RKO (cell line): Measurements from ENCODE around the gene SOX5.
"Not testable (repeated sequence)": the region's sequence is repeated elsewhere in the genome, so short reads cannot be mapped to it uniquely, and the experiment has no call there.

Experiments
- DNase-seq: peaks from one replicate; pipeline ENCODE4 v3.0.0-alpha.2; 2016; ENCODE audit warnings: low spot score

SOX5 gene

DNA sequence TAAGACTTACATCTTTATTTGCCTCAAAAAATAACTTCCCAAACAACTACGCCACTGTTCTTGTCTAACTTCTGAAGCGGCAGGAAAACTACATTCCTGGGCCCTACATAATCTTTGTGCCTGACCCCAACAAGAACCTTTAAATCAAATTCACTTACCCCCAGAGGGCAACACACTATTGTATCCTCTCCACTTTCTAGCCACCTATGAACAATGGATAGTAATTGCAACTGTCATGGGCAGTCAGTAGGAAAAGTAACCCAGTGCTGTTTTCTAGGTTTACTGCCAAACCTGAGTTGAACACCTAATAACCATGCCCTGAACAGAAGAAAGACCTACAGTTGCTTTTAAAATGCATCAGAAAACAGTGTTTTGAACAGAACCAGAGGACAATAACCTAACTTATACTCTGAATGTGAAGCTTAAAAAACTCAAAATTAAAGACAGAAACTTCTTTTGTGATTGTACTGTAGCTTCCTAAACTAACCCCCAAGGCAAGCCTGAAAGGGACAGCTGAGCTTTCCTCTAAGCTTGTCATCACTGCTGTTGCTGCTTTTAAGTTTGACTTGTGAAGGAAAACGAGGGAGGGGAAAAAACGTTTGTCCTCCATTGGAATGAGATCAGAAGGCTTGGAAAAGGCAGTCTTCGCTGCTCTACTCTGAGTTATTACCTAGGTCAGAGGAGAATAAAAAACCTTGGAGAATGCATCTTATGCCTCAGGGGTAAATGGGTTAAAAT lies 195.7 kb downstream of the SOX5 start:
- DNase-seq, result no peak

DNA sequence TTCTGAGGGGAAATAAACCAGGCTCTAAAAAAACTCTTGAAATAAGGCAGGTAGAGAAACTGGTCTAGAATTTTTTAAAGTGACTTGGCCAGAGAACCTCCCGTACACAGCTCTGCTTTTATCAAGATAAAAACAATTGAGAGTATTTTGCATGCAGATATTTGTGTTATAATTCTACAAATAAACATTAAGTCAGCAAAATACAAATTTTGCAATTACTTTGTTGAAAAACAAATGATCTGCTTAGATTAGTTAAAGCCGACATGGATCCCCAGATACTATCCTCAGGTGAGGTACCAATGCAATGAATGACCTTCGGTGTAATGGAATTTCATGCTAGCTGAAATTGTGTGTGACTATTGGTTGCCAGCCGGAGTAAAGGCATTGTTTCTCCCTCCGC lies 197.2 kb downstream of the SOX5 start:
- DNase-seq, result no peak

DNA sequence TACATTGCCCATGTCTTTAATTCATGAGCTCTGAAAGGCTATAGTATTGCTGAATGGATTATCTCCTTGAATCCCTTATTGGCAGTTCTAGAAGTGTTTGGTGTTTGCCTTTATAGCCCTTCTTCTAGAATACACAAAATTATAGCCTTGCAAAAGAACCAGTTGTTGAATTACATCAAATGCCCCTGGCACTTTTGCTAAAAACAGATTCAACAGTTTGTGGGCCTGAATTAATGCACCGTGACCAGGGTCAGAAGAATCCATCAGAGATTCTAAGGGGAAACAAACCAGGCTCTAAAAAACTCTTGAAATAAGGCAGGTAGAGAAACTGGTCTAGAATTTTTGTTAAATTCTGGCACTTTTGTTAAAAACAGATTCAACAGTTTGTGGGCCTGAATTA lies 197.8 kb downstream of the SOX5 start:
- DNase-seq, result no peak

DNA sequence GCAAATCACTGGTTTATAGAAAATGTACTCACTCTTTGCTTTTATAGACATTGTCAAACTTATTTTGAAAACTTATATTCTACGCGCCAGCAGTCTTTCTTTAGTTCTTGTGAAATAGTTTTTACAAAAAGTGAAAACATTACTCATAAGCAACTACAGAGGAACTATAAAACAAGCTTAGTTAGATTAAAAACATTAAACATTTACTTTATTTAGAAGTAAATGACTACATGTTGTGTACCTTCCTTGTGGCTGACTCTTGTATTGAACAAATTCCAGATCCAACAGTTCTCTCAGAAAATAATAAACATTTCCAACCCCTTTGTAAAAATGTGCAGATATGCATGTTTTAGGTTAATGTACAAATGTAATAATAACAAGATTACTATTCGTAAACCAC lies 198.5 kb downstream of the SOX5 start:
- DNase-seq, result no peak

DNA sequence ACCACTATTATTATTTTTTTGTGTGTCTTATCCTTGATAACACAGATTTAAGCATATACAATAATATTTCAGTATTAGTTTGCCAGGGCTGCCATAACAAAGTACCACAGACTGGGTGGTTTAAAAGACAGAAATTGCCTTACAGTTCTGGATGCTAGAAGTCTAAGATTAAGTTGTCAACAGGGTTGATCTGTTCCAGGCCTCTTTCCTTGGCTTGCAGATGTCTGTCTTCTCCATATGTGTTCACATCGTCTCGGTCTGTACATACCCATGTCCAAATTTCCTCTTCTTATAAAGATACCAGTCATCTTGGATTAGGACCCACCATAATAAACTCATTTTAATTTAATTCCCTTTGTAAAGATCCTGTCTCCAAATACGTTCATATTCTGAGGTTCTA lies 204.8 kb downstream of the SOX5 start:
- no peak for DNase-seq

DNA sequence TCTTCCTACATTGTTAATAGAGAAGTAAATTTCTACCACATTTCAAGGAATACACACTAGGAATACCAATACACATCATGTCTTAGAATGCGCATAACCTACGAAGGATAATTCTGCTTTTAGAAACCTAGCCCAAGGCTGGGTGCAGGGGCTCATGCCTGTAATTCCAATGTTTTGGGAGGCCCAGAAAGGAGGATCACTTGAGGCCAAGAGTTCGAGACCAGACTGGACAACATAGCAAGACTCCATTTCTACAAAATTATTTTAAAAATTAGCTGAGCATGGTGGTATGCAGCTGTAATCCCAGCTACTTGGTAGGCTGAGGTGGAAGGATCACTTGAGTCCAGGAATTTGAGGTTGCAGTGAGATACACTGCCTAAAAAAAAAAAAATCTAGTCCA lies 206.9 kb downstream of the SOX5 start:
- DNase-seq, result no peak

DNA sequence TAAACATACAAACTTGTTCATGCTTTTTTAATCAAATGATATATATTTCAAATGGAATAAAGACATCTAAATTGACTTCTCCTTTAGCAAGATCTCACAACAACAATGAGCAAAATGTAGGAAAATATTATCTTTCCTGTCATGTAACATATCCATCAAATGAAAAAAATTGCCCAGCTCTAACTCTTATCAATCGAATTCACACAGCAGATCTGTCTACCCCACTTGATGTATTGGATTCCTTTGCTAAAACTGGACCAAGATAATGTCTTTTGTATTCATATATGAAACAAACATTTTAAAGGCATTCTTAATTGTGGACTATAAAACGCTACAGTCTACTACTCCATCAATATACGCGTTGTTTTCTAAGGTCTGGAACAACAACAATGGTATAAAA lies 218.0 kb downstream of the SOX5 start:
- DNase-seq, result no peak

DNA sequence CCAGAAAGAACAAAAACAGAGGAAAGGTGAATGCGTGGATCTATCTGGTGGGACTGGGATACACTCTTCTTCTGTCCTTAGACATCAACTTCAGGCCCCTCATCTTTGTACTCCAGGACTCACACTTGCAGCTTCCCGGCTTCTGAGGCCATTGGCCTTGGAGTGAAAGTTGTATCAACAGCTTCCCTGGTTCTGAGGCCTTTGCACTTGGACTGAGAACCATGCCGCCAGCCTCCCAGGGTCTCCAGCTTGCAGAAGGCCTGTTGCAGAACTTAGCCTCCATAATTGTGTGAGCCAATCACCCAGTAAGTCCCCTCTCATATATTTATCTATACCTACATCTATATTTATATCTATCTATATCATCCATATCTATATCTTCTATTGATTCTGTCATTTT lies 218.4 kb downstream of the SOX5 start:
- no peak for DNase-seq

DNA sequence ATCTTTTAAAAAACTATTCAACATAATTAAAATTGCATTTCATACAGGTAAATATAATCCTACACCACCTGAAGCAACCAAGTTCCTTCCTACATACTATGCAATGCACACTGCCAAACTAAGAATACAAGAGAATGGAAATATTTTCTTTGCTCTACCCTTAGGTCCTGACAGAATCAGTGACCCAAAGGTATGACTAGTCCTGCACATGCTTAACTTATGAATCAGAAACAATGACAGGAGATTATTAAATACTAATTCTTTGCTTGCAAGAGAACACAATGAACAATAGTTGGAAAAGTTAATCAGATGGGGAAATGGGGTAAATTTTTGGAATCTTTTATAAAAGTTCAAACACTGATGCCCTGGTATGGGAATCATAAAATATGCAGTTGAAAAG lies 220.1 kb downstream of the SOX5 start:
- DNase-seq, result no peak

DNA sequence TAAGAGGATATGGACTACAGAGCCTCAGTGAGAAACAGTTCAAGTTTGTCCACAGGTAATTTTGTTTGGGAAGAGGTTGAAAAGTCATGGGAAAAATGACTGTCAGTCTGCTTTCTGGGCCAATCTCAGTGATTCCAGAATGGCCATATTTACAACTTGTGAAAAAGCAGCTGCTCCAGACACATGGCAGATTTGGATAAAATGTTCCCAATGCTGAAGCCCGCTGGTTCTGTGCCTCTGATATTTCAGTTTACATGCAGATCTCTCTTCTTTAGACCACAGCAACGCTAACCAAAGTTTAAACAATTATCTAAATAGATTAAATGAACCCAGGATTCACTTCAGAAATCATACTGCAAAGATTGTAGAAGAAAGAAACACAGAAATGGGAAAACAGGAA lies 222.8 kb downstream of the SOX5 start:
- no peak for DNase-seq

DNA sequence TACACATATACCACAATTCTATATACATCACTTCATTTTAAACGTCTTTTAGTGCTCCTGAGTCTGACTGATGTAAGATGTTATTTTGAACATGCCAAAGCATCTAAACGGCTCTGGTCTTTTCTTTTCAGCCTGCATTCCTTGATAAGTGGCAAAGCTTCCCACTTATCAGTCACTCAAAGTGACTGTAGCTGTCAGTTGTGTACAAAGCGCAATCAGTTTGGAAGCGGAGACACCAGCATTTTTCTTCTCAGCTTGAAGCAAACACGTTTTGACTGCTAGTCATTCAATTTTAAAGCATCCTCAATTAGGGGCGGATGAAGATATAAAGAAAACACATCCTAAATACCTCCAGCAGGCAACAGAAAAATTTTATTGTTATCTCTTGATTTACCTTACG lies 226.8 kb downstream of the SOX5 start:
- DNase-seq, result no peak

DNA sequence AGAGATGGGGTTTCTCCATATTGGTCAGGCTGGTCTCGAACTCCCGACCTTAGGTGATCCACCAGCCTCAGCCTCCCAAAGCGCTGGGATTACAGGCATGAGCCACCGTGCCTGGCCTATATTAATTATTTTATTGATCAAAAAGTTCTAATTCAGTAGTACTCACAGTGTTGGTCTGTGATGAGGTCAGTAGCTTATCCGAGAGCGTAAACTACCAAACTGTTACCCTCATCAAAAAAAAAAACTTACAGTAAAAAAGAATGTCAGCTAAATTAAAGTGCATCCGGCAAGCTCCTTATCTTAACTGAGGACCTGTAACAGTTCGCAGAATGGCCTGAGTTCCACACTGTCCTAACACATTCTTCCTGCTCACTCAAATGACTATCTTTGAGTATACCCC lies 228.2 kb downstream of the SOX5 start:
- no peak for DNase-seq

DNA sequence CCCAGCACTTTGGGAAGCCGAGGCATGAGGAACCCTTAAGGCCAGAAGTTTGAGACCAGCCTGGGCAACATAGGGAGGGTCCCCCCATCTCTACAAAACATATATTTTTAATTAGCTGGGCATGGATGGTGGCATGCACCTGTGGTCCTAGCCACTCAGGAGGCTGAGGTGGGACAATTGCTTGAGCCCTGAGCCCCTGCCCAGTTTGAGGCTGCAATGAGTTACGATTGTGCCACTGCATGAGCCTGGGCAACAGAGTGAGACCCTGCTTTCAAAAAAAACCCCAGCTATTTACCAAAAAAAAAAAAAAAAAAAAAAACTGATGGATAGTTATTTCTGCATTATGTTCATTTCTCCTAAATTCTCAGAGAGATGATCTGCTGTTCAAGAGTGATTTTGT lies 230.0 kb downstream of the SOX5 start:
- no peak for DNase-seq

DNA sequence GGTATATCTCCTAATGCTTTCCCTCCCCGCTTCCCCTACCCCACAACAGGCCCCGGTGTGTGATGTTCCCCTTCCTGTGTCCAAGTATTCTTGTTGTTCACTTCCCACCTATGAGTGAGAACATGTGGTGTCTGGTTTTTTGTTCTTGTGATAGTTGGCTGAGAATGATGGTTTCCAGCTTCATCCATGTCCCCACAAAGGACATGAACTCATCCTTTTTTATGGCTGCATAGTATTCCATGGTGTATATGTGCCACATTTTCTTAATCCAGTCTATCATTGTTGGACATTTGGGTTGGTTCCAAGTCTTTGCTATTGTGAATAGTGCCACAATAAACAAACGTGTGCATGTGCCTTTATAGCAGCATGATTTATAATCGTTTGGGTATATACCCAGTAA lies 239.1 kb downstream of the SOX5 start:
- DNase-seq, result not testable (repeated sequence)

DNA sequence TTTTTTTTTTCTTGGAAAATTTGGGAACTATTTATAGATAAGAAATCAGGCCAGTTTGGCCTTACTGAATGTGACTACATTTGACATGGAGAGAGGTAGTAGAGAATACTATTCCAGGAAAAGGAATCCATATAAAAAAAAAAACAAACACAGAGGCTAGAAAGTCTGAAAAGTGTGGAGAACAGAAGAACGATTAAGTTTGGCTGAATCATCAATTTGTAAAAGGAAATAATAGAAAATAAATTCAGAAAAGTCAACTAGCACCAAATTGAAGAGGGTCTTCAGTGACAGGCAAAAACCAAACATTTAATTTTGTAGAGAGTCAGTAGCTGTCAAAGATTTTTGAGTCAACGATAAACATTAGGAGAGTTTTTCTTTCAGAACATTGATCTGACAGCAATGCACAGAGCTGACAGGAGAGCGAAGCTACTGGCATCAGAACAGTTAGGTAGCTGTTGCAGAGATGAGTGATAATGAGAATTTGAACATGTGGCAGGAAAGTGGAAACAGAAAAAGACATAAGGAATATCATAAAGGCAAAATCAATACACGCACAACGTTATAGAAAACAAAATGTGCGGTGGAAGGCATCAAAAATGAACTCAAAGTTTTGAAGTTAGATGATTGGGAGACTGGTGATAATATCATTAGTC lies 241.2 kb downstream of the SOX5 start:
- DNase-seq, result no peak

DNA sequence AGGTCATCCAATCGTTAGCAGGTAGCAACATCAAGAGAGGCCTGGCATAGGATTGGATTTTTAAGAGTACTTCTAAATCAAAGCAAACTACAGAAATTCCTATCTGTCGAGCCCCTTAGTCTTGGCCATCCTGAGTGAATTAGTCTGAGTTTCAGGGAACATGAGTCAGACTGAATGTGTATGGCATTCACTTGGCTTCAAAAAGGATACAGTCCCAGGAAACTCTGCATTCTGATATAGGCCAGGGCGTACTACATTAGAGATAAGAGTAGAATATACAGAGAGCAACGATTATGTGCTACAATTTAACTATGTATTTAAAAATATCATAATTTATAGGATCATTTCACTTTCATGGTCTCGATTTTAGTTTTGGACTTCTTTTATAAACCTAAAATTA lies 242.2 kb downstream of the SOX5 start:
- peak; percentile 3 for DNase-seq

DNA sequence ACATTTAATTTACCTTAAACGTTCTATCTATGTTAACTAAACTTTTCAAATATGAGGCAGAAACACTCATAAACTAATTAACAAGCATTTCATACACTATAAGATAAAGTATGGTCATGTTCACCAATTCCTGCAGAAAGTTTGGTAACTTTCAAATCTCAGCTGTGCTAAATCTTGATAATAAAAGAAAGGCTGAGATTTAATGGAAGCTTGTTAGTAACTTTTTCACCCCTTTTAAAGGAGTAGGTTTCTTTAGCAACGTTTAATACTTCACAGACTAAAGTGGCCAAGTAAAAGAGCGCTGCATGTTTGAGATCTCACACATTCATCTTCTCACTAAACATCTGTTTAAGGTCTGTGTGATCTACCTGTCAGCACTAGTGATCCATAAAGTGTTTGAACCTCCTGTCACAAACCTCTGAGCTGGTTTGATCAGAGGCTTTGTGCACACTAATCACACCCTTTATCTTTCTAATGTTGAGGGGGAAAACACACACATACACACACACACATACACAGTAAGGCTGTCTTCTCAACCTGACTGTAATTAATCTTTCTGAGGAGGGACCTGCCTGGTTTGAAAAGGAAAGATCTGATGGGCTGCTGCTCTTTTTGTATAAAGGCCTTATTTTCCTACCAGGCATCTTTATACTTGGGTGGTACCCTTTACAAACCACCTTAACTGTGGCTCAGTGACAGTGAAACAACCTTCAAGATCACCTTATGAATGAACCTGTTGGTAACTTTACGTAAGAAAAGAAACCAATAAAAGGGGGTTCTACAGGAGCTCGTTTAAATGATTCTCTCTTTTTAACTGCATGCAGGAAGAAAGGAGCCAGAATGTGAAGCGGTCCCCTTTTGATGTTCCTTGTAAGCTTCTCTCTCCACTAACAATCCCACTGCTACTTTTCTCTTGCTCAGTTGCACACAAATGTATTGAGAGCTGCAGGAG lies 244.2 kb downstream of the SOX5 start:
- no peak for DNase-seq

DNA sequence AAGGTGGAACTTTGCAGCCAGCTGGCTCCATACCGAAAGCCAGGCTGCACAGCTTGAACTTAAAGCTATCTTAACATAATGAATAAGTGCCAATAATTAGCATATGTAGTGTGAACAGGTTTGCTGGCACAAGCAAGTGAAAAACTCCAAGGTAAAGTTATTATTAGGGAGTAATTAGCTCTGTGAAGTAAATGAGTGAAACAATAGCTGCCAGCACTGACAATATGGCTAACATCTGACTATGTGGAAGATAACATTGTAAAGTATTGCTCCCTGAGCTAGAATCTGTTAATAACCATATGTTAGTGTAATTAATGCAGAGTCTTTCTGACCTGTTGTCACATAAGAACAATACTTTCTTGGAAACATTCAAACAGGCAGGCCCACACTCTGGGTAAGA lies 246.4 kb downstream of the SOX5 start:
- DNase-seq, result no peak

DNA sequence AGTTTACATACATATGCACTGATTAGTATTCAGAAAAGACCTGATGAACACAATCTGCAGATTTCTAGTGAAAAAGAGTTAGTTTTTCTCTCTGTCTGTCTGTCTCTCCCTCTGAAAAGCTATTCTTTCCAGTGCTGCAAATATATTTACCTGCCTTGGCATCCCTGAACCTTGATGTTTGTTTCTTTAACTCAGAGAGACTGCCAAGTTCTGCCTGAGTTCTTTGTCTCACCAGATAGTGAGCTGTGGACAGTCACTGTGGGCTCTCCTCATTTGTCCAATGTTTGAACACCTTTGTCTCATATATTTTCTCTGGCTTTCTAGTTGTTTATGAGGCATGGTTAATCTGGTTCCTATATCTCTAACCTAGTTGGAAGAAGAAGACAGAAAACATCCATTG lies 250.4 kb downstream of the SOX5 start:
- DNase-seq, result no peak

DNA sequence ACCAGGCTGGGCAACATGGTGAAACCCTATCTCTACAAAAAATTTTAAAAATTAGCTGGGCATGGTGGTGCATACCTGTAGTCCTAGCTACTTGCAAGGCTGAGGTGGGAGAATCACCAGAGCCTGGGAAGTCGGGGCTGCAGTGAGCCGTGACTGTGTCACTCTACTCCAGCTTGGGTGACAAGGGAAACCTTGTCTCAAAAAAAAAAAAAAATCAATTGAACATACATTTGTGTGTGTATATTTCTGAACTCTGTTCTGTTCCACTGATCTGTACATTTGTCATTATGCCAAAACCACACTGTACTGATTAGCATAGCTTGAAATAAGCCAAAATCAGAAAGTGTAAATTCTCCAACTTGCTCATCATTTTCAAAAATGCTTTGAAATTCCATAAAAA lies 254.6 kb downstream of the SOX5 start:
- DNase-seq, result no peak

DNA sequence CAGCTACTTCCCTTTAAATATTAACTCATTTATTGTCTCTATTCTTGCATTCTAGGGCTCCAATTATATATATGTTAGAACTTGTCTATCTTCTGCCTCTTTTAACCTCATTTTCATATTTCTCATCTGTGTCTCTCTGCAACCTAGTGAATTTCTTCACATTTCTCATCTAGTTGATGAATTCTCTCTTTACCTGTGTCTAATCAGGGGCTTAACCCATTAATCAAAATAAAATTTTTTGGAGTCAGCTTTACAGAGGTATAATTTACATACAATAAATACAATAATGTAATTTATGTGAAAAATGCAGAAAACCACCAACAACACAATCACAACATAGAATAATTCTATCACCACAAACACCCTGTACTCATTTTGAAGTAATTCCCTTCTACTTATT lies 255.2 kb downstream of the SOX5 start:
- no peak for DNase-seq

DNA sequence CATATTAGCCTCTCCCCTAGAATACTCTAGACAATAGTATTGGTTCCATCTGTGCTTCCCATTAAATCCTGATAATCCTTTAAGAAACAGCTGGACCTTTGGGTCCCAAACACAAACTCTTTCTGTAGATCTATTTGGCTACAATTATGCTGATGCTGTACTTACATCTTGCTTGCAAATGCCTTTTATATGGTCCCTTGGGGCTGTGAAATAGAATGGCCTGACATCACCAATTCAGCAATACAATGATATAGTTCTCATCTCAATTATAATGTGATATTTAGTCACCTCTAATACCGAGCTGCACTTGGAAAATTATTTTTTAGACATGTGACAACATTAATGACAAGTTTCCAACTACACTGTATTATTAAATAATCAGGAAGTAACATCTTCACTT lies 261.5 kb downstream of the SOX5 start:
- DNase-seq, result no peak

DNA sequence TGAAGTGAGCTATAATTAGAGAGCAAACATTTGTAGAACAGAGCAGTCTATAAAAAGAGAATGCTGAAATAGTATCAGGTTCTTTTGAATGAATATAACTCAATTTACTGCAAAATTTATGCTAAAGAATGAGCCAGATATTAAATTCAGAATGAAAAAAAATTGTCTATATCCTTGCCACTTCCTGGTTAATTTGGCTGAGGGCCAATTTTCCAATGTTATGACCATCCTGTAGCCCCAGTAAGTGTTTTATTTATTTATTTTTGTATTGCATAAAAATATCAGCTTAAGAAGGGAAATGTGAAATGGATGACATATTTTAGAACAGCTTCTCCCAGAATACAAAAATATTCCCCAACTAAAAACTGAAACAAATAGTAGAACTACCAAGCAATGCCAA lies 263.4 kb downstream of the SOX5 start:
- DNase-seq, result no peak
